H1 (cell line): ENCODE measurements around the gene CTIF. TPM values are rescaled to one million over a fixed set of nuclear protein-coding genes. Genes with fewer than 3 reads are reported as not detected.

Experiments used
- CTCF ChIA-PET: fragments of 300-600 bp; sonication (Branson Sonifier 250); formaldehyde crosslinking; loops from one replicate; lab custom pipeline; 2021; ENCODE audit not compliant: partially characterized antibody; lab: Charles Lee
- POLR2A ChIA-PET: fragments of 300-600 bp; sonication (Branson Sonifier 250); formaldehyde crosslinking; loops from one replicate; lab custom pipeline; 2021; ENCODE audit warnings: inconsistent platforms; ENCODE audit not compliant: partially characterized antibody; lab: Charles Lee
- DNase-seq, 2 experiments: peaks; one replicate each; pipeline versions ENCODE4 v3.0.0 to v3.0.0-alpha.2; 2010 to 2022; ENCODE audit warnings: low spot score in 2 of 2, low read depth in 1 of 2, mixed read lengths in 1 of 2
- FAIRE-seq: peaks from 2 replicates; lab custom pipeline; 2011; peaks lifted over from hg19 to GRCh38; lab: Jason Lieb, UNC
- H2AFZ ChIP-seq: 2 replicates; pipeline ENCODE4 v1.8.1; 2012; ENCODE audit warnings: low read length, inconsistent platforms
- H2AK5ac ChIP-seq: 2 replicates; pipeline ENCODE4 v1.6.1; 2013; ENCODE audit warnings: low read depth, low read length
- H2BK120ac ChIP-seq: replicated peaks from 2 replicates; pipeline ENCODE3; 2013; ENCODE audit warnings: low read depth, low read length, inconsistent platforms
- H2BK12ac ChIP-seq: 2 replicates; pipeline ENCODE4 v1.6.1; 2013; ENCODE audit warnings: low read depth, low read length
- H2BK15ac ChIP-seq: 2 replicates; pipeline ENCODE4 v1.6.1; 2013; ENCODE audit warnings: low read length
- H2BK20ac ChIP-seq: 2 replicates; pipeline ENCODE4 v1.6.1; 2013; ENCODE audit warnings: low read length
- H2BK5ac ChIP-seq: 2 replicates; pipeline ENCODE4 v1.6.1; 2013; ENCODE audit warnings: low read depth, low read length
- H3K14ac ChIP-seq: 2 replicates; pipeline ENCODE4 v1.6.1; 2013; ENCODE audit warnings: inconsistent platforms; ENCODE audit not compliant: insufficient read length
- H3K18ac ChIP-seq: 2 replicates; pipeline ENCODE4 v1.6.1; 2013; ENCODE audit warnings: low read length; ENCODE audit errors: extremely low read depth
- H3K23ac ChIP-seq: 2 replicates; pipeline ENCODE4 v1.6.1; 2013; ENCODE audit warnings: inconsistent platforms; ENCODE audit not compliant: insufficient read length
- H3K23me2 ChIP-seq: 2 replicates; pipeline ENCODE4 v1.6.1; 2013; ENCODE audit warnings: low read depth, low read length
- H3K27ac ChIP-seq: 2 replicates; pipeline ENCODE4 v1.6.1; 2011; ENCODE audit warnings: low read depth, low read length, inconsistent platforms
- H3K27me3 ChIP-seq, 4 experiments: replicated peaks in 1 of 4; 1 replicate in 1 of 4; 2 replicates in 3 of 4; pipeline versions ENCODE4 v1.6.1 to v1.8.1; 2011 to 2013; ENCODE audit warnings: low read length in 3 of 4, mild to moderate bottlenecking in 3 of 4, inconsistent platforms in 2 of 4, mixed read lengths in 2 of 4, moderate library complexity in 1 of 4; ENCODE audit not compliant: control insufficient read depth in 3 of 4, insufficient read depth in 3 of 4; ENCODE audit errors: extremely low read depth in 1 of 4
- H3K36me3 ChIP-seq, 4 experiments: 2 replicates each; pipeline versions ENCODE4 v1.6.1 to v1.8.1; 2011 to 2013; ENCODE audit warnings: mild to moderate bottlenecking in 4 of 4, low read length in 3 of 4, moderate library complexity in 2 of 4, control low read depth in 1 of 4, inconsistent platforms in 1 of 4; ENCODE audit not compliant: insufficient read depth in 4 of 4, control insufficient read depth in 2 of 4
- H3K4ac ChIP-seq: replicated peaks from 2 replicates; pipeline ENCODE3; 2013; ENCODE audit warnings: low read length, low read depth, mixed read lengths, inconsistent platforms; ENCODE audit not compliant: insufficient read length
- H3K4me1 ChIP-seq, 4 experiments: replicated peaks in 1 of 4; 1 replicate in 1 of 4; 2 replicates in 3 of 4; pipeline versions ENCODE4 v1.6.1 to v1.8.1; 2011 to 2013; ENCODE audit warnings: low read length in 3 of 4, inconsistent platforms in 2 of 4, mixed read lengths in 1 of 4; ENCODE audit not compliant: insufficient read depth in 4 of 4, control insufficient read depth in 3 of 4
- H3K4me2 ChIP-seq, 2 experiments: 2 replicates each; pipeline versions ENCODE4 v1.6.1 to v1.8.1; 2011 to 2013; ENCODE audit warnings: low read depth in 2 of 2, low read length in 2 of 2, control low read depth in 1 of 2, inconsistent platforms in 1 of 2, mild to moderate bottlenecking in 1 of 2; ENCODE audit not compliant: insufficient read depth in 1 of 2
- H3K4me3 ChIP-seq, 4 experiments: fragments of 200-600, 300-600 bp in 1 of 4; sonication (generic), shearing (Covaris generic), sonication (Bioruptor Twin) in 1 of 4; 2 replicates each; pipeline versions ENCODE4 v1.5.1 to v1.8.1; 2011 to 2016; ENCODE audit warnings: low read length in 4 of 4, low read depth in 3 of 4, control low read depth in 2 of 4, inconsistent platforms in 2 of 4, mild to moderate bottlenecking in 2 of 4, mixed read lengths in 1 of 4, moderate library complexity in 1 of 4; ENCODE audit not compliant: insufficient read depth in 2 of 4; ENCODE audit errors: extremely low read depth in 1 of 4
- H3K56ac ChIP-seq: replicated peaks from 2 replicates; pipeline ENCODE3; 2013; ENCODE audit warnings: low read depth, mild to moderate bottlenecking, mixed read lengths, low read length, inconsistent platforms; ENCODE audit not compliant: insufficient read length
- H3K79me1 ChIP-seq: 2 replicates; pipeline ENCODE4 v1.6.1; 2013; ENCODE audit warnings: low read depth, low read length, control low read depth
- H3K79me2 ChIP-seq, 2 experiments: 2 replicates each; pipeline versions ENCODE4 v1.6.1 to v1.8.1; 2012 to 2013; ENCODE audit warnings: low read length in 2 of 2, mild to moderate bottlenecking in 2 of 2, inconsistent platforms in 1 of 2; ENCODE audit not compliant: insufficient read depth in 2 of 2, control insufficient read depth in 1 of 2
- H3K9ac ChIP-seq, 4 experiments: replicated peaks in 1 of 4; 1 replicate in 1 of 4; 2 replicates in 3 of 4; pipeline versions ENCODE4 v1.6.1 to v1.8.1; 2011 to 2013; ENCODE audit warnings: low read depth in 3 of 4, low read length in 3 of 4, control low read depth in 2 of 4, mild to moderate bottlenecking in 2 of 4, moderate library complexity in 2 of 4, inconsistent platforms in 1 of 4; ENCODE audit errors: extremely low read depth in 1 of 4
- H3K9me3 ChIP-seq, 2 experiments: 2 replicates each; pipeline versions ENCODE4 v1.6.1 to v1.8.1; 2012 to 2013; ENCODE audit warnings: mild to moderate bottlenecking in 2 of 2, moderate library complexity in 2 of 2, control low read depth in 1 of 2, inconsistent platforms in 1 of 2, low read depth in 1 of 2, low read length in 1 of 2, mixed read lengths in 1 of 2; ENCODE audit not compliant: insufficient read depth in 2 of 2
- H4K20me1 ChIP-seq, 2 experiments: replicated peaks in 1 of 2; 2 replicates each; pipeline versions ENCODE3 to v1.8.1; 2011 to 2013; ENCODE audit warnings: inconsistent platforms in 2 of 2, low read length in 2 of 2, mild to moderate bottlenecking in 1 of 2; ENCODE audit not compliant: insufficient read depth in 2 of 2, control insufficient read depth in 1 of 2
- H4K5ac ChIP-seq: 2 replicates; pipeline ENCODE4 v1.6.1; 2013; ENCODE audit warnings: low read length, low read depth, mixed read lengths, inconsistent platforms; ENCODE audit not compliant: insufficient read length
- H4K8ac ChIP-seq: 2 replicates; pipeline ENCODE4 v1.8.0; 2013; ENCODE audit warnings: mild to moderate bottlenecking, moderate library complexity, low read length, inconsistent platforms; ENCODE audit not compliant: insufficient read depth; ENCODE audit errors: extremely low read depth
- H4K91ac ChIP-seq: replicated peaks from 2 replicates; pipeline ENCODE3; 2013; ENCODE audit warnings: low read length, mixed read lengths, inconsistent platforms; ENCODE audit not compliant: insufficient read length
- BACH1 ChIP-seq: IDR thresholded peaks from 2 replicates; pipeline ENCODE4 v1.6.1; 2012; ENCODE audit warnings: low read length, improper control_type of control experiment
- CBX5 ChIP-seq: fragments of 300-800, 300-1000 bp; sonication (generic); IDR thresholded peaks from 2 replicates; pipeline ENCODE4 v1.7.1; 2016; ENCODE audit warnings: antibody characterized with exemption, low read length, low read depth
- EP300 ChIP-seq, 2 experiments: IDR thresholded peaks; 1 replicate in 1 of 2; 2 replicates in 1 of 2; pipeline ENCODE4 v1.6.1; 2011 to 2012; ENCODE audit warnings: low read depth in 2 of 2, low read length in 2 of 2, mild to moderate bottlenecking in 2 of 2, borderline replicate concordance in 1 of 2, inconsistent platforms in 1 of 2, moderate library complexity in 1 of 2
- EZH2 ChIP-seq: fragments of 200-600 bp; sonication (generic); IDR thresholded peaks from 2 replicates; pipeline ENCODE4 v1.7.1; 2012; ENCODE audit warnings: low read depth, mild to moderate bottlenecking, moderate library complexity, low read length, inconsistent platforms; ENCODE audit not compliant: severe bottlenecking
- POLR2A ChIP-seq, 2 experiments: IDR thresholded peaks; 1 replicate in 1 of 2; 2 replicates in 1 of 2; pipeline ENCODE4 v1.6.1; 2011; ENCODE audit warnings: low read depth in 2 of 2, low read length in 2 of 2, mild to moderate bottlenecking in 2 of 2; ENCODE audit errors: control extremely low read depth in 1 of 2
- SIRT6 ChIP-seq: IDR thresholded peaks from one replicate; pipeline ENCODE4 v1.7.1; 2012; ENCODE audit warnings: low read length, inconsistent platforms
- SP2 ChIP-seq: IDR thresholded peaks from 2 replicates; pipeline ENCODE4 v1.6.1; 2012; ENCODE audit warnings: mild to moderate bottlenecking, low read length, inconsistent platforms
- SP4 ChIP-seq: IDR thresholded peaks from 2 replicates; pipeline ENCODE4 v1.6.1; 2012; ENCODE audit warnings: low read length, inconsistent platforms
- TAF1 ChIP-seq: IDR thresholded peaks from 2 replicates; pipeline ENCODE4 v1.6.1; 2011; ENCODE audit warnings: mild to moderate bottlenecking, low read depth, low read length
- USF2 ChIP-seq: IDR thresholded peaks from 2 replicates; pipeline ENCODE4 v1.6.1; 2011; ENCODE audit warnings: low read length, improper control_type of control experiment
- WGBS, 2 experiments: shearing (Covaris generic) in 1 of 2; methylation state at CpG; one replicate each; pipeline versions ENCODE4 v1.1.6 to v1.1.7; 2013 to 2015; ENCODE audit warnings: low lambda C conversion rate in 2 of 2, mixed read lengths in 2 of 2, inconsistent platforms in 1 of 2, low coverage in 1 of 2, missing lambda C conversion rate in 1 of 2; ENCODE audit not compliant: insufficient replicate concordance in 2 of 2, insufficient coverage in 1 of 2, insufficient read length in 1 of 2; ENCODE audit errors: extremely low coverage in 1 of 2, missing lambda C conversion rate in 1 of 2; 5-methylcytosine and 5-hydroxymethylcytosine counted together
- polyA plus RNA-seq, 7 experiments: library from polyadenylated mRNA; depleted of rRNA in 3 of 7; stranded (reverse) in 5 of 7; unstranded in 2 of 7; fragments of >200 nt in 5 of 7; fragments of 200-250 nt in 2 of 7; gene quantifications; 1 replicate in 5 of 7; 2 replicates in 1 of 7; 4 replicates in 1 of 7; pipeline versions ENCODE4 v1.2.1 to v1.2.3, GENCODE V29; 2011 to 2013; ENCODE audit warnings: missing spikeins in 2 of 7, mixed read lengths in 2 of 7
- total RNA-seq: library from RNA; stranded (reverse); fragmentation: NEBNext Ultra II Directional; extraction: Animal tissue kit (Norgen Biotek cat#: 25700); gene quantifications from 2 replicates; pipeline ENCODE4 v1.2.1, GENCODE V29; 2021
- TF ChIP-seq, protein P1 (sequence below), 3 experiments: IDR thresholded peaks; 1 replicate in 2 of 3; 2 replicates in 1 of 3; pipeline versions ENCODE4 v1.5.1 to v1.6.1; 2011; ENCODE audit warnings: low read length in 3 of 3, mild to moderate bottlenecking in 3 of 3, inconsistent platforms in 2 of 3, low read depth in 1 of 3, moderate library complexity in 1 of 3; ENCODE audit not compliant: insufficient read depth in 1 of 3; ENCODE audit errors: control extremely low read depth in 1 of 3

The CTIF gene
- total and polyA plus RNA-seq, 2 of the 8 experiments (the other 6 are each of a cell fraction or from before 2014, with no cell fraction given): 9.0 to 17.8 TPM

GRCh38 chr18:48669180-48669675 lies 130.4 kb downstream of the CTIF start:
- H3K4me2 ChIP-seq: no peak overlapping the region
- H3K4ac ChIP-seq: no peak overlapping the region
- no peak overlapping the region for H2BK5ac ChIP-seq
- no peak for FAIRE-seq
- no peak overlapping the region for H4K8ac ChIP-seq
- H2BK120ac ChIP-seq: no peak overlapping the region
- H3K36me3 ChIP-seq: peaks cover 0 to 11% (median 4%) of the 10 kb centered on the region in 4 experiments; a peak in 4 of 8 replicates
- no peak overlapping the region for H4K5ac ChIP-seq
- H3K23me2 ChIP-seq: no peaks in the 10 kb centered on the region
- H2AFZ ChIP-seq: no peak overlapping the region
- H3K9me3 ChIP-seq: peaks cover 5 to 13% of the 10 kb centered on the region in 2 experiments; a peak in 3 of 4 replicates
- no peak overlapping the region for H3K18ac ChIP-seq
- H2BK12ac ChIP-seq: no peak overlapping the region
- H2BK15ac ChIP-seq: no peak overlapping the region
- H3K27ac ChIP-seq: no peak overlapping the region
- no peaks in the 10 kb centered on the region for H3K79me1 ChIP-seq
- H3K14ac ChIP-seq: no peak overlapping the region
- H4K20me1 ChIP-seq: no peaks in the 10 kb centered on the region
- H3K4me1 ChIP-seq: no peaks in the 10 kb centered on the region; a peak in 1 of 7 replicates
- H3K79me2 ChIP-seq: no peaks in the 10 kb centered on the region
- WGBS, 2 experiments: 86% methylated on average over 3 of the region's 3 CpGs; no CpG with 5 or more reads in 1 of the 2 experiments
- no peak overlapping the region for H2AK5ac ChIP-seq
- no peak overlapping the region for H3K9ac ChIP-seq
- H4K91ac ChIP-seq: no peak overlapping the region
- no peak overlapping the region for H3K23ac ChIP-seq
- ChIA-PET POLR2A (no interaction called here), CTCF (interaction anchor here (1.8 to 3.4 kb wide), 3 partner anchors 29 to 194 kb away, joined by 4 to 36 read pairs (median 6); no protein-coding TSS in a partner anchor)
- H3K27me3 ChIP-seq: no peaks in the 10 kb centered on the region
- H3K4me3 ChIP-seq: no peak overlapping the region
- no peak for DNase-seq
- no peak overlapping the region for H3K56ac ChIP-seq
- no peak overlapping the region for H2BK20ac ChIP-seq
- TF ChIP-seq, protein P1, sequence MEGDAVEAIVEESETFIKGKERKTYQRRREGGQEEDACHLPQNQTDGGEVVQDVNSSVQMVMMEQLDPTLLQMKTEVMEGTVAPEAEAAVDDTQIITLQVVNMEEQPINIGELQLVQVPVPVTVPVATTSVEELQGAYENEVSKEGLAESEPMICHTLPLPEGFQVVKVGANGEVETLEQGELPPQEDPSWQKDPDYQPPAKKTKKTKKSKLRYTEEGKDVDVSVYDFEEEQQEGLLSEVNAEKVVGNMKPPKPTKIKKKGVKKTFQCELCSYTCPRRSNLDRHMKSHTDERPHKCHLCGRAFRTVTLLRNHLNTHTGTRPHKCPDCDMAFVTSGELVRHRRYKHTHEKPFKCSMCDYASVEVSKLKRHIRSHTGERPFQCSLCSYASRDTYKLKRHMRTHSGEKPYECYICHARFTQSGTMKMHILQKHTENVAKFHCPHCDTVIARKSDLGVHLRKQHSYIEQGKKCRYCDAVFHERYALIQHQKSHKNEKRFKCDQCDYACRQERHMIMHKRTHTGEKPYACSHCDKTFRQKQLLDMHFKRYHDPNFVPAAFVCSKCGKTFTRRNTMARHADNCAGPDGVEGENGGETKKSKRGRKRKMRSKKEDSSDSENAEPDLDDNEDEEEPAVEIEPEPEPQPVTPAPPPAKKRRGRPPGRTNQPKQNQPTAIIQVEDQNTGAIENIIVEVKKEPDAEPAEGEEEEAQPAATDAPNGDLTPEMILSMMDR (IDR thresholded peaks at IDR 0.05; ENCODE audit: control extremely low read depth in 1 of 3, insufficient read depth in 1 of 3, low read depth in 1 of 3, low read length in 3 of 3): no peak
- no peak for TF ChIP-seq EP300 (IDR thresholded peaks at IDR 0.05; ENCODE audit: borderline replicate concordance in 1 of 2, low read depth in 2 of 2, low read length in 2 of 2)
- no peak for TF ChIP-seq TAF1
- no peak for TF ChIP-seq SP4
- TF ChIP-seq SP2: no peak
- TF ChIP-seq BACH1: no peak
- no peak for TF ChIP-seq CBX5
- no peak for TF ChIP-seq POLR2A (IDR thresholded peaks at IDR 0.05; ENCODE audit: control extremely low read depth in 1 of 2, low read depth in 2 of 2, low read length in 2 of 2)
- no peak for TF ChIP-seq SIRT6
- no peak for TF ChIP-seq USF2
- no peak for TF ChIP-seq EZH2
